ENCODE measurements around the gene ABCB8.
A peak's percentile ranks its signal among the peaks of the same experiment; 100 is the strongest.

Gene ABCB8

GRCh38 chr7:151088856-151089699 is 60.8 kb downstream of the ABCB8 start:
- peak; percentile 99 for DNase-seq

GRCh38 chr7:151089893-151090730 is 61.9 kb downstream of the ABCB8 start:
- DNase-seq, result no peak

GRCh38 chr7:151091003-151091402 is 62.8 kb downstream of the ABCB8 start:
- no peak for DNase-seq

- peak; percentile 71 for DNase-seq
Measured at GRCh38 chr7:151091431-151091830, 63.2 kb downstream of the ABCB8 start.

- no peak for DNase-seq
Measured at GRCh38 chr7:151091988-151092387, 63.7 kb downstream of the ABCB8 start.

- DNase-seq, result no peak
Measured at GRCh38 chr7:151093748-151094147, 65.5 kb downstream of the ABCB8 start.

GRCh38 chr7:151094675-151095074 is 66.4 kb downstream of the ABCB8 start:
- no peak for DNase-seq

GRCh38 chr7:151095123-151095797 is 67.0 kb downstream of the ABCB8 start:
- DNase-seq, result no peak

- DNase-seq, result no peak
Measured at GRCh38 chr7:151095828-151096475, 67.7 kb downstream of the ABCB8 start.

Measured in suppressor macrophage treated with lipopolysaccharide for 4 hours (primary cell).